GM18951 (cell line): ENCODE data around the gene ITM2C.
A peak's percentile ranks its signal among the peaks of the same experiment; 100 is the strongest.

Experiments used
- POLR2A ChIP-seq: IDR thresholded peaks from 4 replicates; pipeline ENCODE4 v1.6.1; 2011; ENCODE audit warnings: mild to moderate bottlenecking; ENCODE audit not compliant: insufficient read length, insufficient read depth; ENCODE audit errors: extremely low read depth
- in situ Hi-C: fragments of 300-500 bp; cut with MboI; formaldehyde crosslinking; loops from one replicate; pipeline ENCODE4 v1.12.0; 2022; ENCODE audit warnings: low sequenced_read_pairs, mixed read lengths, inconsistent platforms; ENCODE audit not compliant: unreplicated experiment

Gene ITM2C

GRCh38 chr2:230915319-230915718 lies 50.6 kb downstream of the ITM2C start:
- TF ChIP-seq POLR2A: no peak
- in situ Hi-C loops: no loop called here

GRCh38 chr2:230916218-230916617 lies 51.5 kb downstream of the ITM2C start:
- in situ Hi-C loops: no loop called here
- no peak for TF ChIP-seq POLR2A

GRCh38 chr2:230919240-230919639 lies 54.5 kb downstream of the ITM2C start:
- no peak for TF ChIP-seq POLR2A
- in situ Hi-C loops: no loop called here

- TF ChIP-seq POLR2A: no peak
- in situ Hi-C loops: no loop called here
These were observed 54.9 kb downstream of the ITM2C start for GRCh38 chr2:230919681-230920080.

GRCh38 chr2:230920167-230920566 lies 55.4 kb downstream of the ITM2C start:
- in situ Hi-C loops: no loop called here
- TF ChIP-seq POLR2A: no peak

- in situ Hi-C loops: no loop called here
These were observed 57.3 kb downstream of the ITM2C start for GRCh38 chr2:230921806-230922595.

GRCh38 chr2:230922951-230923717 lies 58.4 kb downstream of the ITM2C start:
- TF ChIP-seq POLR2A: no peak
- in situ Hi-C loops: no loop called here

More at GRCh38 chr2:230921806-230922595, 57.3 kb downstream of the ITM2C start:
- TF ChIP-seq POLR2A: no peak

- in situ Hi-C loops: no loop called here
- TF ChIP-seq POLR2A: no peak
These were observed 59.3 kb downstream of the ITM2C start for GRCh38 chr2:230924092-230924469.

- TF ChIP-seq POLR2A: peak; percentile 68
- in situ Hi-C loops: no loop called here
These were observed 60.0 kb downstream of the ITM2C start, which contains the start of gene GPR55 for GRCh38 chr2:230924470-230925341. GPR55 (minus strand) TSS chr2:230925242; CDS start chr2:230910962, 14,280 bp downstream.

GRCh38 chr2:230925443-230925878 lies 60.7 kb downstream of the ITM2C start:
- in situ Hi-C loops: no loop called here

GRCh38 chr2:230925879-230926765 lies 61.4 kb downstream of the ITM2C start:
- in situ Hi-C loops: no loop called here
- TF ChIP-seq POLR2A: no peak

More at GRCh38 chr2:230925443-230925878, 60.7 kb downstream of the ITM2C start:
- TF ChIP-seq POLR2A: no peak
